Measurements from ENCODE around the gene ARPP19.
"Not testable (repeated sequence)": the region's sequence is repeated elsewhere in the genome, so short reads cannot be mapped to it uniquely, and the experiment has no call there.

ARPP19 gene

DNA sequence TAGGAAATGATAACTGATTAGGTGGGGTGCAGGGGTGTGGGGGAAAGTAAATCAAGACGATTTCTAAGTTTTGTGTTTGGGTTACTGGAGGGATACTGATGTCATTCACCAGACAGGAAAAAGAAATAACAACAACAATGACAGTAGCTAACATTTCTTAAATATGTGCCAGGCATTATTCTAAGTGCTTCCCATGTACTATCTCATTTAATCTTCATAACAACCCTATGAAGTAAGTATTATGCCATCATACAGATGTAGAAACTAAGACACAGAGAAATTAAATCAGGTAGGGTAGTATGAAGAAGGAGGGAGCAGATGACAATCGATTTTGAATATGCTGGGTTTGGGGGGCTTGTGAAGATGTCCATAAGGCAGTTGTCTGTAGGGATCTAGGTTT is 53.5 kb downstream of the ARPP19 start:
- in situ Hi-C loops (cut with MboI; ENCODE audit: low sequenced_read_pairs): no loop called here

DNA sequence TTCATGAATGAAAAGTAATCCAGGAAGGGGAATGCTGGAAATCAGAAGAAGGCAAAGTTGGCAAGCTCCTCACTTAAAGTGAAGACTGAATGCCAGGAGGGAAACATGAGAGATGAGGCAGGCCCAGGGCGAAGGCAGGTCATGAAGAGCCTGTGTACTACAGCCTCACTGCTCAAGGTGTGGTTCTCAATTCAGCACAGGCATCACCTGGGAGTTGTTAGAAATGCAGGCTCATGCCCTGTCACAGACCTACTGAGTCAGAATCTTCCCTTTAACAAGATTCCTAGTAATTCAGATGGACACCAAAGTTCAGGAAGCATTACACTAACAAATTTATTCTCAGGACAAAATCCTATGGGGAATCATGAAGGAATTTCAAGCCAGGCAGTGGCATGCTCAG is 54.3 kb downstream of the ARPP19 start:
- in situ Hi-C loops (cut with MboI; ENCODE audit: low sequenced_read_pairs): no loop called here

DNA sequence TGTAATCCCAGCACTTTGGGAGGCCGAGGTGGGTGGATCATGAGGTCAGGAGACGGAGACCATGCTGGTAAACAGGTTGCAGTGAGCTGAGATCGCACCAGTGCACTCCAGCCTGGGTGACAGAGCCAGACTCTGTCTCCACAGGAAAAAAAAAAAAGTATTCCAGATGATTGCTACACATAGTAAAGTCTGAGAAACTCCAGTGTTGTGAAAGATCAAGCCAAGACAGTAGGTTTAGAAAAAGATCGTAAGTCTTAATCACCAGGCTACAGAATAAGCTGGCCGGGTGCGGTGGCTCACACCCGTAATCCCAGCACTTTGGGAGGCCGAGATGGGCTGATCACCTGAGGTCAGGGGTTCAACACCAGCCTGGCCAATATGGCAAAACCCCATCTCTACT is 56.0 kb downstream of the ARPP19 start:
- in situ Hi-C loops (cut with MboI; ENCODE audit: low sequenced_read_pairs): not testable (repeated sequence)

DNA sequence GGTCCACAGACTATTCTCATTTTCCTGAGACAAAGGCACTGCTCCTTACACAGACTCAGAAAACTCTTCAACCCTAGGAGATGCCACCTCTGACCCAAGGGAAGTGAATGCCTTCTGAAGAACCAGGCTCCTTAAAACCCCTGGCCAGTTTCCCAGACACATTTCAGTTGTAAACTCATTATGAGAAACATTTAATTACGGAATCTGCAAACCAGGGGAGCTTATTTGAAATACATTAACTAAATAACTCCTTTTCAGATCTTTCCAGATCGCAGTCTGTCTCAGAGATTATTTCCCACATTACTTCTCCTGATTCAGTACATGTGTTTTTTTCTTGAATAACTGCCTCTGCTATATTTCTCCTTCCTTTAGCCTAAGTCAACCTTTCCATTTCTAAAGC is 57.7 kb downstream of the ARPP19 start:
- in situ Hi-C loops (cut with MboI; ENCODE audit: low sequenced_read_pairs): no loop called here

DNA sequence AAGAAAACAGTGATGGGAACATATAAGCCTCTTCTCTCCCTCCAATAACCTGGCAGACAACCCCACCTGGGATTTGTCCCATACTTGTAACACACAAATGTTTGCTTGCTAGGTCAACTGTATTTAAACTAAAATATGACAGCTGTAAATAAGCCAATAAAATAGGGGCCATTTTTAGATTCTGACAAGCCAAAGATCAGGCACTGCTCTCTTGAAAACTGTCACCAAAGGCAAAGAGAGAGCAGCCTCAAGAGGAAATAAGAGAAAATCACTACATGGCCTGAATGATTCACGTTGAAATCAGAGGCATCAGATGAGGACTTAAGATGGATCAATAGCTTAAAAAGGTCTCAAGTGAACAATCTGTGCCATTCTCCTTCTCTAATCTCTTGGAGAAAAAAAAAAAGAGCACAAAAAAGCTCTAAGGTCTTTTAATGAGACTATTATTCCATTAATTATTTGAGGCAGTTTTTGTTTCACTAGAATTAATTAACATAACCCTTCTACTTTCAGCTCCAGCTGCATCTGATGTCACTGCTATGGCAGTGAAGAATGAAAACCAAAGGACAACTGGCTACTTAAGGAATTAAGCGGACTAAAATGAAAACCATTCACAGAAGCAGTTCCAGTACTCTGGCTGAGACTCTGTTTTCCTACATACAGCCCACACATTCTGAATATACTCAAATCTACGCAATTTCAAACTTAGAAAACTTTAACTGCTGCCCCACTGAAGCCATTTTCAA is 59.2 kb downstream of the ARPP19 start:
- in situ Hi-C loops (cut with MboI; ENCODE audit: low sequenced_read_pairs): no loop called here

DNA sequence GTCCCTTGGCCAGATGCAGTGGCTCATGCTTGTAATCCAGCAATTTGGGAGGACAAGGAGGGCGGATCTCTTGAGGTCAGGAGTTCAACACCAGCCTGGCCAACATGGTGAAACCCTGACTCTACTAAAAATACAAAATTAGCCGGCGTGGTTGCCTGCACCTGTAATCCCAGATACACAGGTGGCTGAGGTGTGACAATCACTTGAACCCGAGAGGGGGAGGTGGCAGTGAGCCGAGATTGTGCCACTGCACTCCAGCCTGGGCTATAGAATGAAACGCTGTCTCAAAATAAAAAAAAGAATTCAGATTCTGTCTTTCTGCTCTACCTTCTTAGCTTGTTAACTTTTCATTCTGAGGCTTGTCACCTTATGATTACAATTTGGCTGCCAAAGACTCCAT is 62.3 kb downstream of the ARPP19 start:
- in situ Hi-C loops (cut with MboI; ENCODE audit: low sequenced_read_pairs): no loop called here

DNA sequence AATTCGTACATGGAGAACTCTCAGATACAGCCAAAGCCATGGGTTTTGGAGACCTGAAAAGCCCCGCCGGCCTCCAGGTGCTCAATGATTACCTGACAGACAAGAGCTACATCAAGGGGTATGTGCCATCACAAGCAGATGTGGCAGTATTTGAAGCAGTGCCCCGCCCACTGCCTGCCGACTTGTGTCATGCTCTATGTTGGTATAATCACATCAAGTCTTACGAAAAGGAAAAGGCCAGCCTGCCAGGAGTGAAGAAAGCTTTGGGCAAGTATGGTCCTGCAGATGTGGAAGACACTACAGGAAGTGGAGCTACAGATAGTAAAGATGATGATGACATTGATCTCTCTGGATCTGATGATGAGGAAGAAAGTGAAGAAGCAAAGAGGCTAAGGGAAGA is 63.7 kb downstream of the ARPP19 start:
- in situ Hi-C loops (cut with MboI; ENCODE audit: low sequenced_read_pairs): no loop called here

DNA sequence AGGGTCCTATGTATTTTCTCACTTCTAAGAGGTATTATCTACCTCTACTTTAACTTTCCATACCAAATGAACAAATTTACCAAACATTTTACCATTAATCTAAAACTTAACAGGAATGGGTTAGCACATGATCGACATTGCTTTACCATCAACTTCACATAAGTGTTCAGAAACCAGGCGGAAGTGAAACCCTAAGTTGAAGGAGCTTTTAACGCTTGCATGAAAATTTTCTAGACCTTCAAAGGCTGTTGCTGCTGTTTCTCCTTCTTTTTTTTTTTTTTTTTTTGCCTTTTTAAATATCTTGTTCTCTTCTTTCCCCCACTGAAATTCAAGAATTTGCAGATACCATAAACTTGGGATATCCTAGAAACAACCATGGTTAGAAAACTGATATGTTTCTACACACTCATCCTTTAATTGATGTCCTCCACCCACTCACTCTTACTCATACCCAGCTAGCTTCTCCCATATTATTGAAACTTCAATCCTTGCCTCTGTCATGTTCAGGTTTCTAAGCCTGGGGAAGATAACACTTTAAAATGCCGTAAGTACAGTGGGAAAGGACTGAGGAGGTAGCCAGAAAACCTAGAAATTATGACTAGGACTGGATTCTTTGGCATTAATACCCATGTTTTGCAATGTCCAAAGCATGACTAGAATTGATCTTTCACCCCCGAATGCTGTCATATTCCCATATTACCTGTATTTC is 64.9 kb downstream of the ARPP19 start:
- in situ Hi-C loops (cut with MboI; ENCODE audit: low sequenced_read_pairs): no loop called here

DNA sequence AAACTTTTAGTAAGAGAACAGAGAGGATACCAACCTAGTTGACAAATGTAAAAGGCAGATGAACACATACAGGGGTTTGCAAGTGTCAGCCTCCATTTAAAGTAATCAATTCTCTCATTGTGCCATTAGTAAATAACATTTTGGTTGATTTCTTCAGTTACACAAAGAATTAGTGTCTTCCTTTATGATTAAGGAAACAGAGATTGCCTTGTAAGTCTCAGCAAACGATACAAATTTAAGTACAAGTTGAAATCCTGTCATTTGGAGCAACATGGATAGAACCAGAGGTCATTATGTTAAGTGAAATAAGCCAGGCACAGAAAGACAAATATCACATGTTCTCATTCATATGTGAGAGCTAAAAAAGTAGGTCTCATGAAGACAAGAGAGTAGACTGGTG is 66.2 kb downstream of the ARPP19 start:
- in situ Hi-C loops (cut with MboI; ENCODE audit: low sequenced_read_pairs): no loop called here

DNA sequence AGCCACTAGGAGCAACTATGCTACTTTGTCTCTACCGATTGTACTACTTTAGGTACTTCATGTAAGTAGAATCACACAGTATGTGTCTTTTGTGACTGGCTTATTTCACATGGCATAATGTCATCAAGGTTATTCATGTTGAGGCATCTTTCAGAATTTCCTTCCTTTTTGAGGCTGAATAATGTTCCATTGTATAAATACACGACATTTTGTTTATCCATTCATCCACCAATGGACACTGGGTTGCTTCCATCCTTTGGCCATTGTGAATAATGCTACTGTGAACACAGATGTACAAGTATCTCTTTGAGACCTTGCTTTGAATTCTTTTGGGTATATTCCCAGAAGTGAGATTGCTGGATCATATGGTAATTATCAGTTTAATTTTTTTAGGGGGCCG is 69.3 kb downstream of the ARPP19 start:
- in situ Hi-C loops (cut with MboI; ENCODE audit: low sequenced_read_pairs): no loop called here

DNA sequence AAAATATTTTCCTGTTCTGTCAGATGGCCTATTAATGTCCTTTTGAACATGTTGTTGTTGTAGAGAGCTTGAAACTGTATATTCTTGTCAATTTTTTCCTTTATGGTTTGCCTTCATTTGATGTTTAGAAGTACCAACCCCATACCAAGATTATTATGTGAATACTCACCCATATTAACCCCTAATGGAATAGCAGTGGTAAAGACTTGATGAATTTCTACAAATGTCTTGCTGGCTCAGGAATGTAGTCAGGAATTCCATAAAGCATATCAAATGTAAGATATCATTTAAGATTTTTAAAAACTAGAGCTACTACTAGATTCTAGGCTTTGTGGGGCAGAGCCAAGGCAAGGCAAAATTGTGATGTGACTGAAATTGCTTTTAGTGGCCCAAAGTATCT is 70.1 kb downstream of the ARPP19 start:
- in situ Hi-C loops (cut with MboI; ENCODE audit: low sequenced_read_pairs): no loop called here
